Glutamatergic neuron (in vitro differentiated cells): ENCODE measurements around the gene ISG15. TPM values are rescaled to one million over a fixed set of nuclear protein-coding genes. Genes with fewer than 3 reads are reported as not detected.
A peak's percentile ranks its signal among the peaks of the same experiment; 100 is the strongest.

ENCODE experiments used
- DNase-seq: peaks from one replicate; pipeline ENCODE4 v3.0.0; 2022
- H3K27ac Mint-ChIP-seq: one replicate; pipeline ENCODE4 v1.8.0; 2020; ENCODE audit warnings: mild to moderate bottlenecking, mixed read lengths, inconsistent platforms; ENCODE audit not compliant: unreplicated experiment
- H3K27me3 Mint-ChIP-seq: one replicate; pipeline ENCODE4 v1.8.0; 2020; ENCODE audit warnings: mild to moderate bottlenecking, moderate library complexity, mixed read lengths, inconsistent platforms; ENCODE audit not compliant: unreplicated experiment
- H3K36me3 Mint-ChIP-seq: one replicate; pipeline ENCODE4 v1.8.0; 2020; ENCODE audit warnings: mild to moderate bottlenecking, mixed read lengths, inconsistent platforms; ENCODE audit not compliant: unreplicated experiment
- H3K4me1 Mint-ChIP-seq: one replicate; pipeline ENCODE4 v1.8.0; 2020; ENCODE audit warnings: mild to moderate bottlenecking, low read depth, mixed read lengths, inconsistent platforms; ENCODE audit not compliant: unreplicated experiment
- H3K4me3 Mint-ChIP-seq: one replicate; pipeline ENCODE4 v1.8.0; 2020; ENCODE audit warnings: mild to moderate bottlenecking, mixed read lengths, inconsistent platforms; ENCODE audit not compliant: unreplicated experiment
- H3K9me3 Mint-ChIP-seq: one replicate; pipeline ENCODE4 v1.8.0; 2020; ENCODE audit warnings: mild to moderate bottlenecking, moderate library complexity, mixed read lengths, inconsistent platforms; ENCODE audit not compliant: unreplicated experiment
- total RNA-seq: library from RNA; stranded (reverse); fragmentation: NEBNext Ultra II Directional; extraction: Animal tissue kit (Norgen Biotek cat#: 25700); gene quantifications from one replicate; pipeline ENCODE4 v1.2.1, GENCODE V29; 2021; ENCODE audit not compliant: unreplicated experiment
- TF ChIP-seq, protein P1 (sequence below): fragments of 200-600 bp; sonication (generic); IDR thresholded peaks from one replicate; pipeline ENCODE4 v1.5.0; 2021; ENCODE audit not compliant: partially characterized antibody, unreplicated experiment

Gene ISG15
- total RNA-seq, 1 donor from 2014 or later = 18.4 TPM

DNA sequence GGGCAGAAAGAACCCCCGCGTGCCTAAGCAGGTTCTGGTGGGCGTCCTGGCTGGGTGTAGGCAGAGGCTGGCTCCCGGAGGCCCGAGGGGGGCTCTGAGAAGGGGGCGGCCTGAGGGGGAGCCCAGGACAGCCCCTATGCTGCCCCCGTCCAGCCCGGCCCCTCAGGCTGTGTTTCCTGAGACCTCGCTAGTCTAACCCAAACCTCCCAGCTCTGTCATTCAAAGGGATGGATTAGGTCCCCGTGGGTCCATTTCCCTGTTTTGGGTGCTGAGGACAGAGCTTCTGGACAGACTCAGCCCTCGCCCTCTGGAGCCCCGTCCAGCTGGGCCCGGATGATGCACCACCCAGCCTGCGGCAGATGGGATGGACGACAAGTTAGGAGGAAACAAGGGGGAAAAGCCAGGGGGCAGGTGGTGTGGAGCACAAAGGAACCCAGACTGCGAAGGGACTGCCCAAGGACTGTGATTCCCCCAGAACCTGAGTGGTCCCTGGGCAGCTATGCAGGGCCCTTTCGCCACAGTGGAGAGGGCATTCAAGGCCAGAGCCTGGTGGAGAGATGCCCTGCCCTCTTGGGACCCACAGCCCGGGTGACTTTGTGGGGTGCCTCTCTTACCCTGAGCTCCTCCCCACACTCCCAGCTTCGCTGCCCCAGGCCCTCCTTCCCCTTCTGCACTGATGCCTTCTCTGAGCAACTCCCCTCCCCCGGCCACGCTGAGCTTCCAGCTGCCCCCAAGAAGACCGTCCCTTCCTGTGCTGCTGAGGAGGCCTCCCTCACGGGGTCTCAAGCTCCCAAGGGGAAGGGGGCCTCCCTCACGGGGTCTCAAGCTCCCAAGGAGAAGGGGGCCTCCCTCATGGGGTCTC lies 16.2 kb upstream of the ISG15 start:
- Mint-ChIP-seq H3K27ac (peak overlapping the region; percentile 82), H3K36me3 (peaks cover 9% of the 10 kb centered on the region), H3K27me3 (peaks cover 9% of the 10 kb centered on the region), H3K4me3 (peak overlapping the region; percentile 71), H3K9me3 (peaks cover 19% of the 10 kb centered on the region), H3K4me1 (peaks cover 4% of the 10 kb centered on the region)
- TF ChIP-seq, protein P1, sequence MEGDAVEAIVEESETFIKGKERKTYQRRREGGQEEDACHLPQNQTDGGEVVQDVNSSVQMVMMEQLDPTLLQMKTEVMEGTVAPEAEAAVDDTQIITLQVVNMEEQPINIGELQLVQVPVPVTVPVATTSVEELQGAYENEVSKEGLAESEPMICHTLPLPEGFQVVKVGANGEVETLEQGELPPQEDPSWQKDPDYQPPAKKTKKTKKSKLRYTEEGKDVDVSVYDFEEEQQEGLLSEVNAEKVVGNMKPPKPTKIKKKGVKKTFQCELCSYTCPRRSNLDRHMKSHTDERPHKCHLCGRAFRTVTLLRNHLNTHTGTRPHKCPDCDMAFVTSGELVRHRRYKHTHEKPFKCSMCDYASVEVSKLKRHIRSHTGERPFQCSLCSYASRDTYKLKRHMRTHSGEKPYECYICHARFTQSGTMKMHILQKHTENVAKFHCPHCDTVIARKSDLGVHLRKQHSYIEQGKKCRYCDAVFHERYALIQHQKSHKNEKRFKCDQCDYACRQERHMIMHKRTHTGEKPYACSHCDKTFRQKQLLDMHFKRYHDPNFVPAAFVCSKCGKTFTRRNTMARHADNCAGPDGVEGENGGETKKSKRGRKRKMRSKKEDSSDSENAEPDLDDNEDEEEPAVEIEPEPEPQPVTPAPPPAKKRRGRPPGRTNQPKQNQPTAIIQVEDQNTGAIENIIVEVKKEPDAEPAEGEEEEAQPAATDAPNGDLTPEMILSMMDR = no peak
- DNase-seq = peak; percentile 65

DNA sequence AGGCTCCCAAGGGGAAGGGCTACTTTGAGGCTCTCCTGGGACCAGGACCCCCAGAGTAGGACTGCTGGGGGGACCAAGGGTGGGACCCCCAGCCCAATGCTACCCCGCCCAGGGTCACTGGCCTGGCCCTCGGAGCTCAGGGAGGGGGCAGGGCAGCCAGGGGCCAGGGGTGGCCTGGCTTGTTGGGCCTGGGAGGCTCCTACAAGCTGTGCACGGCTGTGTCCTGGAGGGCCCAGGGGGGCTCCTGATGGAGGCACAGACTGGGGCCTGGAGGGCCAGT lies 15.6 kb upstream of the ISG15 start:
- Mint-ChIP-seq H3K27me3 (peaks cover 11% of the 10 kb centered on the region), H3K4me3 (no peak overlapping the region), H3K9me3 (peaks cover 16% of the 10 kb centered on the region), H3K36me3 (peaks cover 3% of the 10 kb centered on the region), H3K27ac (no peak overlapping the region), H3K4me1 (peaks cover 4% of the 10 kb centered on the region)
- TF ChIP-seq, protein P1 = no peak
- no peak for DNase-seq

DNA sequence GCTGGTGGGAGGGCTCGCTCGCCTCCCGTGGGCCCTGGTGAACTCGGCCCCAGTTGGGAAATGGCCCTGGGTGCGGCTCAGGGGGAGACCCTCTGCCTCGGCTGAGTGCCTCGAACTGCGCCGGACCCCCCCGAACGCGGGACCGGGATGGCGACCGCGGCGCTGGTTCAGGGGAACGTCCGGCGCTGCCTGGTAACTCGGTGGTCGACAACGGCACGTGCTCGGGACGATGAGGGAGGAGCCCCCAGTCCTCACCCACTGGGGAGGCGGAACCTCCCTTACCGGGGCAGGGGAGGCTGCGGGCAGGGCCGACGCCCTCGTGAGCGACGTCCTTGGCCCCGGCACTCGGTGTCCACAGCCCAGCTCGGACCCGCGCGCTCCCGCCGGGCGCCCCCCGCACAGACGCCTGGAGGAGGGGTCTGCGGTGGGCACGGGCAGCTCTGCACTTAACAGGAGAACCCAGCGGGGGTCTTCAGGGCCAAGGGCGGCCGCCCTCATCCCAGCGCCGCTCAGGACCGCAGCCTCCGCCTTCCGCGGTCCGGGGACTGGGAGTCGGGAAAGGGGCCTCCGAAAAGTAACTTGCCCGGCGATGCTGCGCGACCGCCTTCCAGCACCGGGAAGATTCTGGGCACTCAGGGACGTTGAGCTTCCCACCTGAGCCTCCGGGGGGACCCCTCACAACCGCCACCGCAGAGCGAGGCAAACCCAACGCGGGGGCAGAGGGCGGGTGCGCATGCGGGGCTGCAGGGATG lies 15.1 kb upstream of the ISG15 start:
- peak; percentile 85 for DNase-seq
- Mint-ChIP-seq H3K27me3 (peaks cover 12% of the 10 kb centered on the region), H3K36me3 (no peaks in the 10 kb centered on the region), H3K4me3 (peak overlapping the region; percentile 61), H3K9me3 (peaks cover 15% of the 10 kb centered on the region), H3K4me1 (peaks cover 5% of the 10 kb centered on the region), H3K27ac (peak overlapping the region; percentile 52)
- TF ChIP-seq, protein P1 = no peak

DNA sequence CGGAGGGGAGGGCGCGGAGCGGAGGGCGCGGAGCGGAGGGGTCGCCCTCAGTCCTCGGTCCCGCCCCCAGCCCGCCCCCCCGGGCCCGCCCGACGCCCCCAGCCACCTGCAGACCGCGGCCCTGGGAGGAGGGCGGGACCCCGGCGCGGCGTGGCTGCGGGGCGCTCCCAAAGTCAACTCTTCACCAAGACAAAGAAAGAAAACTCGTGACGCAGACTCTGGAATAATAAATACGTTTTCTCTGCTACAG lies 14.6 kb upstream of the ISG15 start:
- Mint-ChIP-seq H3K27me3 (peaks cover 15% of the 10 kb centered on the region), H3K27ac (peak overlapping the region; percentile 55), H3K4me1 (peaks cover 7% of the 10 kb centered on the region), H3K9me3 (peaks cover 15% of the 10 kb centered on the region), H3K36me3 (no peaks in the 10 kb centered on the region), H3K4me3 (peak overlapping the region; percentile 38)
- TF ChIP-seq, protein P1 = no peak
- no peak for DNase-seq
